RKO (cell line): Measurements from ENCODE around the gene RASL10A.

ENCODE experiments used
- DNase-seq: peaks from one replicate; pipeline ENCODE4 v3.0.0-alpha.2; 2016; ENCODE audit warnings: low spot score

The RASL10A gene

DNA sequence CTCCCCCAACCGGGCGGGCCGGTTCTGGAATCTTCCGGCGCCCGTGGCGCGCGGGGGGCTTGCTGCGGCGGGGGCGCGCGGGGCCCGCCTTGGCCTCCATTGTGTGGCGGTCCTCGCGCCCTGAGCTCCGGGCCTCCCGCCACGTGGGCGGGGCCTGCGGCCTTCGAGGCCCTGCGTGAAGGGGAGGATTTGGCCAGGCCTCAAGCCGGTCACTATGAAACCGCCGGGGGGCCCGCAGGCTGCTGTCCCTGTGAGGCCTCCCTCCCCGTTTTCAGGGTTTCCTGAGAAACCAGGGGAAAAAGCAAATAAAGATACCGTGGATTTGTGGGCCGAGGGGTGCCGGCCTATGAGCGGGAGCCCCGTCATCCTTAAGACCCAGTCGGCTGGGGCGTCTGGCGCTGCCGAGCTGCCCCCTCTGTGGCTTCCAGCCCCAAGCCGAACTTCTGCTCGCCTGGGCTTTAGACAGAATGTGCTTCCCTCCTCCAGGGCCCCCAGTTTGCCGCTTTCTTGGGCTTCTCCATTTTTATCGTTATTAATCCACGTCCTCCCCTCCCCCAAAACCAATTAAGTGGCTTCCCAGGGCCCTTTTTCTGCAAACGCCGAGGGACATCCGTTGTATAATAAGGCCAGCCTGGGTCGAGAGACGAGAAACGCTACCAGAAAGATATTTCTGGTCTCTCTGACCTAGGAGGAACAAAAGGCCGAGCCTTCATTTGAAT is 46.8 kb downstream of the RASL10A start:
- DNase-seq: peak; percentile 64

- peak; percentile 97 for DNase-seq
Measured at GRCh38 chr22:29267858-29268510, 47.5 kb downstream of the RASL10A start, which contains the start of the genes EWSR1 and RHBDD3. Gene EWSR1 (plus strand): TSS chr22:29268268. CDS start chr22:29268337, 69 bp downstream. Gene RHBDD3 (minus strand): TSS chr22:29267981. CDS start chr22:29265626, 2,355 bp downstream.

- DNase-seq: no peak
Measured at GRCh38 chr22:29267462-29267857, 48.0 kb downstream of the RASL10A start.

DNA sequence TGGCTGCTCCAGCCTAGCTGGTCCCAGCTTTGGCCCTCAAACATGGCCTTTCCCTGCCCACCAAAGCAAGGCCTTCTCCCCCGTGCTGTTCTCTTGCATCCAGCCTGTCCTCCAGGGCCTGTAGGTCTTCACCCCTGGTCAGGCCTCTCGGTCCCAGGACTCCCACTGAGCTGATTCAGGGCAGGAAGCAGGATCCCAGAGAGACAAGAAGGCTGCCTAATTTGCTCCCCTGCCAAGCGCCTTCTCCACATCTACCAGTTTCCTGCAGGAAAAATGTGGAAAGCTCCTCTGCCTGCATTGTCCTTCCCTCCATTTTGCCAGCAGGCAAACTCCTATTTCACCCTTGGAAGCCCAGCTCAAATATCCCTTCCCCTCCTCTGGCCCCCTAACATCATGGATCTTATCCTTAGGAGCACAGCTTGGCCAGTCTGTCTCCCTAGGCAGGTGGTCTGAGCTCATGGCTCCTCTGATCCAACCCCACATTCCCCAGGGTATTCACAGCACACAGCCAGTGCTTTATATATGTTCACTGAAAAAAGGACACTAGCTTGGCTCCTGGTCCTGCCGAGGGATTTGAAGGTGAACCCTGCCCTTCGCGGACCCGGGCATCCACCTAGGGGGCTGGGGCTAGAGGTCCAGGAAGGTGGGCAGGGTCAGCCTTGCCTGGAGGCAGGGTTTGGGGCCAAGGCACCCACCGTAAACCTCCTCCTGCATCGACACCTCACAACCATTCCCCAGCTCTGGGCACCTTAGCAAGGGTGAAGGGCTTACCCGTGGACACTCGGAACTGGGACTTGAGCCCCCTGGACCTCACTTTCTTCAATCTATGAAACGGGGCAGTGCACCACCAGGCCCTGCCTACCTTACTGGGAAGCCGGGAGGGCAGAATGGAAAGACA is 48.7 kb downstream of the RASL10A start:
- peak; percentile 48 for DNase-seq

DNA sequence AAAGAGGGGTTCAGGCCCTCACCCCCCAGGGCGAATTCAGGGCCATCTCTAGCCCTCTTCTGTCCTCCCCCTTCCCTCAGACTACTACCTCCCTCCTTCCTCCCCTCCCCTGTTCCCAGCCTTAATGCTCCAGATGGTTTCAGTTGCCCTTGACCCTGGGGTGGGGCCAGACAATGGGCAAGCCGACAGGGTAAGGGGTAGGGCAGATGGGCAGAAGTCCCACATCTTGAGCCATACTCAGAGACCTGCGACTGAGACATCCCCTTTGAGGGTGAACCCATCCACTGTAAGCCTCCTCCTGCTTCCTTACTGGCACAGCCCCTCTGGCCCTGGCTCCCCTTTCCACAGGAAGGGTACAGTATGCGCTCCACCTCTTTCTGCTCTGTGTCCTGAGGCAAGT is 49.6 kb downstream of the RASL10A start:
- DNase-seq: no peak

GRCh38 chr22:29265305-29265704 is 50.2 kb downstream of the RASL10A start:
- no peak for DNase-seq

GRCh38 chr22:29263791-29264276 is 51.7 kb downstream of the RASL10A start:
- no peak for DNase-seq
